K562 (cell line): ENCODE data around the gene GZF1. TPM values are rescaled to one million over a fixed set of nuclear protein-coding genes. Genes with fewer than 3 reads are reported as not detected.

ENCODE experiments used
- BDP1 ChIP-seq: IDR thresholded peaks from 3 replicates; pipeline ENCODE4 v1.6.1; 2011; ENCODE audit not compliant: insufficient read length, insufficient read depth
- CBX3 ChIP-seq, 2 experiments: IDR thresholded peaks; 1 replicate in 1 of 2; 2 replicates in 1 of 2; pipeline ENCODE4 v1.6.1; 2012; ENCODE audit warnings: inconsistent platforms in 2 of 2, low read length in 2 of 2, borderline replicate concordance in 1 of 2, control low read depth in 1 of 2
- CSDE1 ChIP-seq, 2 experiments: fragments of 450-650 bp; IDR thresholded peaks; 2 replicates each; pipeline ENCODE4 v1.6.1; 2016; ENCODE audit warnings: mild to moderate bottlenecking in 1 of 2
- DIDO1 ChIP-seq: fragments of 450-650 bp; IDR thresholded peaks from 2 replicates; pipeline ENCODE4 v1.6.1; 2016; ENCODE audit warnings: low read depth, missing biosample characterization, missing genetic modification characterization
- ETV1 ChIP-seq: fragments of 450-650 bp; conservative IDR thresholded peaks from 2 replicates; pipeline ENCODE4 v1.6.1; 2016; ENCODE audit warnings: missing genetic modification characterization, control low read depth, low read depth, missing compliant biosample characterization
- KAT7 ChIP-seq: sonication (generic); formaldehyde crosslinking; IDR thresholded peaks from 2 replicates; pipeline ENCODE4 v1.8.0; 2022; ENCODE audit warnings: missing genetic modification reagents, mild to moderate bottlenecking, borderline replicate concordance
- MEF2A ChIP-seq: IDR thresholded peaks from 2 replicates; pipeline ENCODE4 v1.6.1; 2011; ENCODE audit warnings: low read depth, mild to moderate bottlenecking, low read length, moderate library complexity; ENCODE audit not compliant: control insufficient read depth
- MEF2D ChIP-seq: conservative IDR thresholded peaks from 2 replicates; pipeline ENCODE4 v1.6.1; 2016; ENCODE audit warnings: low read depth, missing genetic modification characterization, missing compliant biosample characterization
- NCOA1 ChIP-seq: fragments of 450-650 bp; IDR thresholded peaks from 2 replicates; pipeline ENCODE4 v1.6.1; 2016; ENCODE audit warnings: low read depth
- NCOR1 ChIP-seq: fragments of 450-650 bp; IDR thresholded peaks from 2 replicates; pipeline ENCODE4 v1.6.1; 2016; ENCODE audit warnings: mild to moderate bottlenecking, moderate library complexity
- NELFE ChIP-seq: IDR thresholded peaks from 2 replicates; pipeline ENCODE4 v1.6.1; 2011; ENCODE audit warnings: mild to moderate bottlenecking; ENCODE audit not compliant: insufficient read depth, insufficient read length
- NR2C1 ChIP-seq, 2 experiments: fragments of 450-650 bp; IDR thresholded peaks; 2 replicates each; pipeline ENCODE4 v1.6.1; 2017; ENCODE audit warnings: mild to moderate bottlenecking in 2 of 2, antibody characterized with exemption in 1 of 2, inconsistent platforms in 1 of 2, missing compliant biosample characterization in 1 of 2, missing genetic modification characterization in 1 of 2
- NR2C2 ChIP-seq, 2 experiments: fragments of 200-800 bp in 1 of 2; sonication (Bioruptor generic) in 1 of 2; sonication (generic) in 1 of 2; formaldehyde crosslinking in 1 of 2; IDR thresholded peaks; 2 replicates each; pipeline versions ENCODE4 v1.6.1 to v1.8.0; 2016 to 2022; ENCODE audit warnings: mild to moderate bottlenecking in 1 of 2, missing compliant biosample characterization in 1 of 2, missing genetic modification characterization in 1 of 2, missing genetic modification reagents in 1 of 2
- SIX5 ChIP-seq, 2 experiments: IDR thresholded peaks; 2 replicates each; pipeline ENCODE4 v1.6.1; 2011; ENCODE audit warnings: low read length in 2 of 2, borderline replicate concordance in 1 of 2, low read depth in 1 of 2, mild to moderate bottlenecking in 1 of 2, moderate library complexity in 1 of 2; ENCODE audit not compliant: insufficient read depth in 1 of 2
- SMARCA4 ChIP-seq: fragments of 450-650 bp; IDR thresholded peaks from 2 replicates; pipeline ENCODE4 v1.6.1; 2016
- TCFL5 ChIP-seq: fragments of 250-450 bp; sonication (Bioruptor Pico); conservative IDR thresholded peaks from 2 replicates; pipeline ENCODE4 v1.6.1; 2021; ENCODE audit warnings: mild to moderate bottlenecking, moderate library complexity, matching md5 sums
- ZNF57 ChIP-seq: fragments of 450-650 bp; formaldehyde crosslinking; IDR thresholded peaks from 2 replicates; pipeline ENCODE4 v1.4.0; 2020; ENCODE audit warnings: mild to moderate bottlenecking, moderate library complexity
- ZNF764 ChIP-seq: fragments of 250-450 bp; sonication (Bioruptor Pico); IDR thresholded peaks from 2 replicates; pipeline ENCODE4 v1.4.0; 2020; ENCODE audit warnings: low read depth, mild to moderate bottlenecking, moderate library complexity
- ZNF830 ChIP-seq: fragments of 250-450 bp; sonication (Bioruptor Pico); IDR thresholded peaks from 2 replicates; pipeline ENCODE4 v1.5.0; 2021; ENCODE audit warnings: mild to moderate bottlenecking
- polyA plus RNA-seq, 8 experiments: library from polyadenylated mRNA; depleted of rRNA in 4 of 8; stranded (reverse) in 5 of 8; unstranded in 3 of 8; fragments of >200 nt; fragmentation: Nextera tagmentation in 2 of 8; fragmentation: Illumina TruSeq in 1 of 8; extraction: Ambion mirVana in 2 of 8; extraction: Trizol in 1 of 8; gene quantifications; 2 replicates each; pipeline versions ENCODE4 v1.2.1 to v1.2.3, GENCODE V29; 2011 to 2014; ENCODE audit warnings: inconsistent platforms in 1 of 8, missing spikeins in 1 of 8
- total RNA-seq, 7 experiments: library from RNA; depleted of rRNA in 6 of 7; stranded (reverse); fragments of >200 nt in 6 of 7; fragmentation: Illumina TruSeq in 2 of 7; extraction: Trizol in 2 of 7; gene quantifications; 2 replicates each; pipeline versions ENCODE4 v1.2.1 to v1.2.3, GENCODE V29; 2011 to 2021; ENCODE audit warnings: low replicate concordance in 1 of 7
- TF ChIP-seq, protein P1 (sequence below): sonication (generic); formaldehyde crosslinking; IDR thresholded peaks from 2 replicates; pipeline ENCODE4 v1.8.0; 2022; ENCODE audit warnings: mild to moderate bottlenecking, missing genetic modification reagents
- TF ChIP-seq, protein P2 (sequence below): sonication (generic); formaldehyde crosslinking; IDR thresholded peaks from 2 replicates; pipeline ENCODE4 v1.9.0; 2022; ENCODE audit warnings: mild to moderate bottlenecking, missing genetic modification reagents
- TF ChIP-seq, protein P3 (sequence below): fragments of 450-650 bp; formaldehyde crosslinking; IDR thresholded peaks from 2 replicates; pipeline ENCODE4 v1.4.0; 2022; ENCODE audit warnings: missing genetic modification characterization
- TF ChIP-seq, protein P4 (sequence below): sonication (generic); formaldehyde crosslinking; IDR thresholded peaks from 2 replicates; pipeline ENCODE4 v1.5.0; 2020; ENCODE audit warnings: missing genetic modification reagents

Gene GZF1
- total and polyA plus RNA-seq, 9 of the 15 experiments (the other 6 are each of a cell fraction or from before 2014, with no cell fraction given), result 1.2 to 15.7 (median 7.4) TPM

DNA sequence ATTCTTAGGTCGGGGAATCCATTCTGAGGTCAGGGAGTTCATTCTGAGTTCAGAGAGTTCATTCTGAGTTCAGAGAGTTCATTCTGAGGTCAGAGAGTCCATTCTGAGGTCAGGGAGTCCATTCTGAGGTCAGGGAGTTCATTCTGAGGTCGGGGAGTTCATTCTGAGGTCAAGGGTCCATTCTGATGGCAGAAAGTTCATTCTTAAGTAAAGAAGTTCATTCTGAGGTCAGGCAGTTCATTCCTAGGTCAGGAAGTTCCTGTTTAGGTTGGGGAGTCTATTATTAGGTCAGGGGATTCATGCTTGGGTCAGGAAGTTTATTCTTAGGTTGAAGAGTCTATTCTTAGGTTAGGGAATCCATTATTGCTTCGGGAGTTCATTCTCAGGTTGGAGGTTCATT lies 27.9 kb upstream of the GZF1 start (continued):
- TF ChIP-seq ZNF764 (no peak), NR2C2 (CRISPR knock-in tag; IDR thresholded peaks at IDR 0.05) (no peak), NR2C2 (tag; IDR thresholded peaks at IDR 0.05) (peak; percentile 85), BDP1 (no peak), SIX5 (IDR thresholded peaks at IDR 0.05; ENCODE audit: borderline replicate concordance in 1 of 2, insufficient read depth in 1 of 2, low read depth in 1 of 2, low read length in 2 of 2) (no peak), KAT7 (CRISPR knock-in tag) (no peak), NR2C1 (IDR thresholded peaks at IDR 0.05) (peak; percentile 73), NR2C1 (tag; IDR thresholded peaks at IDR 0.05) (peak; percentile 59), SMARCA4 (no peak), ETV1 (tag) (0 out of 2 replicates have a peak, but pooled peaks have one; percentile 23), NCOR1 (0 out of 2 replicates have a peak, but pooled peaks have one; percentile 47), ZNF830 (CRISPR knock-in tag) (no peak), NELFE (no peak), MEF2A (0 out of 2 replicates have a peak, but pooled peaks have one; percentile 49), NCOA1 (peak; percentile 32; the same call in 1 of the 2 replicates), CSDE1 (IDR thresholded peaks at IDR 0.05) (no peak), MEF2D (tag) (peak; percentile 98), DIDO1 (tag) (no peak), TCFL5 (CRISPR knock-in tag) (no peak), CBX3 (IDR thresholded peaks at IDR 0.05; ENCODE audit: borderline replicate concordance in 1 of 2, low read length in 2 of 2) (no peak), ZNF57 (no peak)
- TF ChIP-seq, protein P1, sequence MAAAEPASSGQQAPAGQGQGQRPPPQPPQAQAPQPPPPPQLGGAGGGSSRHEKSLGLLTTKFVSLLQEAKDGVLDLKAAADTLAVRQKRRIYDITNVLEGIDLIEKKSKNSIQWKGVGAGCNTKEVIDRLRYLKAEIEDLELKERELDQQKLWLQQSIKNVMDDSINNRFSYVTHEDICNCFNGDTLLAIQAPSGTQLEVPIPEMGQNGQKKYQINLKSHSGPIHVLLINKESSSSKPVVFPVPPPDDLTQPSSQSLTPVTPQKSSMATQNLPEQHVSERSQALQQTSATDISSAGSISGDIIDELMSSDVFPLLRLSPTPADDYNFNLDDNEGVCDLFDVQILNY (CRISPR knock-in tag), result no peak
- TF ChIP-seq, protein P2, sequence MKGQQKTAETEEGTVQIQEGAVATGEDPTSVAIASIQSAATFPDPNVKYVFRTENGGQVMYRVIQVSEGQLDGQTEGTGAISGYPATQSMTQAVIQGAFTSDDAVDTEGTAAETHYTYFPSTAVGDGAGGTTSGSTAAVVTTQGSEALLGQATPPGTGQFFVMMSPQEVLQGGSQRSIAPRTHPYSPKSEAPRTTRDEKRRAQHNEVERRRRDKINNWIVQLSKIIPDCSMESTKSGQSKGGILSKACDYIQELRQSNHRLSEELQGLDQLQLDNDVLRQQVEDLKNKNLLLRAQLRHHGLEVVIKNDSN (CRISPR knock-in tag), result no peak
- TF ChIP-seq, protein P3, sequence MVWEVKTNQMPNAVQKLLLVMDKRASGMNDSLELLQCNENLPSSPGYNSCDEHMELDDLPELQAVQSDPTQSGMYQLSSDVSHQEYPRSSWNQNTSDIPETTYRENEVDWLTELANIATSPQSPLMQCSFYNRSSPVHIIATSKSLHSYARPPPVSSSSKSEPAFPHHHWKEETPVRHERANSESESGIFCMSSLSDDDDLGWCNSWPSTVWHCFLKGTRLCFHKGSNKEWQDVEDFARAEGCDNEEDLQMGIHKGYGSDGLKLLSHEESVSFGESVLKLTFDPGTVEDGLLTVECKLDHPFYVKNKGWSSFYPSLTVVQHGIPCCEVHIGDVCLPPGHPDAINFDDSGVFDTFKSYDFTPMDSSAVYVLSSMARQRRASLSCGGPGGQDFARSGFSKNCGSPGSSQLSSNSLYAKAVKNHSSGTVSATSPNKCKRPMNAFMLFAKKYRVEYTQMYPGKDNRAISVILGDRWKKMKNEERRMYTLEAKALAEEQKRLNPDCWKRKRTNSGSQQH (CRISPR knock-in tag), result no peak
- TF ChIP-seq, protein P4, sequence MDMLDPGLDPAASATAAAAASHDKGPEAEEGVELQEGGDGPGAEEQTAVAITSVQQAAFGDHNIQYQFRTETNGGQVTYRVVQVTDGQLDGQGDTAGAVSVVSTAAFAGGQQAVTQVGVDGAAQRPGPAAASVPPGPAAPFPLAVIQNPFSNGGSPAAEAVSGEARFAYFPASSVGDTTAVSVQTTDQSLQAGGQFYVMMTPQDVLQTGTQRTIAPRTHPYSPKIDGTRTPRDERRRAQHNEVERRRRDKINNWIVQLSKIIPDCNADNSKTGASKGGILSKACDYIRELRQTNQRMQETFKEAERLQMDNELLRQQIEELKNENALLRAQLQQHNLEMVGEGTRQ (CRISPR knock-in tag), result no peak
